ENCODE results near the gene CASK.
"Not testable (repeated sequence)": the region's sequence is repeated elsewhere in the genome, so short reads cannot be mapped to it uniquely, and the experiment has no call there.

Gene CASK

GRCh38 chrX:41607264-41607832 lies 316.0 kb downstream of the CASK start:
- DNase-seq (ENCODE audit: extremely low spot score): no peak
- TF ChIP-seq CTCF (IDR thresholded peaks at IDR 0.05; ENCODE audit: control extremely low read depth, extremely low read depth, low read depth, missing control alignments): no peak
- CTCF ChIA-PET: no interaction called here
- POLR2A ChIA-PET: no interaction called here

GRCh38 chrX:41606057-41606456 lies 317.3 kb downstream of the CASK start:
- POLR2A ChIA-PET; CTCF ChIA-PET; DNase-seq (ENCODE audit: extremely low spot score): not testable (repeated sequence)

- CTCF ChIA-PET: no interaction called here
- DNase-seq (ENCODE audit: extremely low spot score): no peak
- no peak for TF ChIP-seq CTCF (IDR thresholded peaks at IDR 0.05; ENCODE audit: control extremely low read depth, extremely low read depth, low read depth, missing control alignments)
- POLR2A ChIA-PET: no interaction called here
Observed at GRCh38 chrX:41604766-41605543, 318.4 kb downstream of the CASK start.

- no peak for DNase-seq (ENCODE audit: extremely low spot score)
- no peak for TF ChIP-seq CTCF (IDR thresholded peaks at IDR 0.05; ENCODE audit: control extremely low read depth, extremely low read depth, low read depth, missing control alignments)
- CTCF ChIA-PET: no interaction called here
- POLR2A ChIA-PET: no interaction called here
Observed at GRCh38 chrX:41604177-41604576, 319.2 kb downstream of the CASK start.

GRCh38 chrX:41603596-41603995 lies 319.8 kb downstream of the CASK start:
- POLR2A ChIA-PET: no interaction called here
- CTCF ChIA-PET: no interaction called here
- DNase-seq (ENCODE audit: extremely low spot score): no peak
- TF ChIP-seq CTCF (IDR thresholded peaks at IDR 0.05; ENCODE audit: control extremely low read depth, extremely low read depth, low read depth, missing control alignments): no peak

GRCh38 chrX:41602816-41603345 lies 320.5 kb downstream of the CASK start:
- DNase-seq (ENCODE audit: extremely low spot score): no peak
- ChIA-PET POLR2A (no interaction called here), CTCF (no interaction called here)
- no peak for TF ChIP-seq CTCF (IDR thresholded peaks at IDR 0.05; ENCODE audit: control extremely low read depth, extremely low read depth, low read depth, missing control alignments)

- ChIA-PET POLR2A (no interaction called here), CTCF (no interaction called here)
- TF ChIP-seq CTCF (IDR thresholded peaks at IDR 0.05; ENCODE audit: control extremely low read depth, extremely low read depth, low read depth, missing control alignments): no peak
- DNase-seq (ENCODE audit: extremely low spot score): no peak
Observed at GRCh38 chrX:41600291-41600690, 323.1 kb downstream of the CASK start.
